WERI-Rb-1 (cell line): ENCODE data around the gene PDE4B.

Source experiments
- DNase-seq: peaks from one replicate; pipeline ENCODE4 v3.0.0-alpha.2; 2020
- H3K27ac ChIP-seq: fragments of 250-450 bp; sonication (Bioruptor Pico); 2 replicates; pipeline ENCODE4 v1.5.1; 2020; ENCODE audit warnings: mild to moderate bottlenecking, moderate library complexity
- H3K27me3 ChIP-seq: fragments of 250-450 bp; sonication (Bioruptor Pico); 2 replicates; pipeline ENCODE4 v1.5.1; 2021; ENCODE audit warnings: mild to moderate bottlenecking, low read depth, moderate library complexity; ENCODE audit not compliant: insufficient read depth, severe bottlenecking
- H3K36me3 ChIP-seq: fragments of 250-450 bp; sonication (Bioruptor Pico); 2 replicates; pipeline ENCODE4 v1.5.1; 2020; ENCODE audit warnings: mild to moderate bottlenecking, moderate library complexity
- H3K4me3 ChIP-seq: 2 replicates; pipeline ENCODE4 v1.5.1; 2011; ENCODE audit warnings: low read depth, mild to moderate bottlenecking, control low read depth, low read length
- H3K9me3 ChIP-seq: fragments of 250-450 bp; sonication (Bioruptor Pico); 2 replicates; pipeline ENCODE4 v1.5.1; 2021; ENCODE audit warnings: mild to moderate bottlenecking, moderate library complexity; ENCODE audit not compliant: severe bottlenecking
- TF ChIP-seq, protein P1 (sequence below): IDR thresholded peaks from 2 replicates; pipeline ENCODE4 v1.5.1; 2011; ENCODE audit warnings: low read depth, mild to moderate bottlenecking, control low read depth, inconsistent platforms, low read length

PDE4B gene

DNA sequence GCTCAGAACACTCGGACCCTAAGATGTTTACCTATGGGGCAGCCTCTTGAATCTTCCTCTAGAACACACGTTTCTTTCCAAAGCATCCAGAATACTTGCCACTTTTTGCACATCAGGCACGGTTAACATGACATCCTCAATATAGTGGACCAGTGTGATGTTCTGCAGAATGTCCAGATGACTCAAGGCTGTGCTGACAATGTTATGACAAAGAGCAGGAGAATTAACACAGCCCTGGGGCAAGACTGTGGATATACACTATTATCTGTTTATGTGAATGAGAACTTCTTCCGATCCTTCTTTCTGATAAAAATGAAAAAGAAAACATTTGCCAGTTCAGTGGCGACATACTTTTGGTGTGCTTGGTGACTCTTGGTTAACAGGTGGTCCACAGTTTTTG, 154.3 kb downstream of the PDE4B start:
- no peaks in the 10 kb centered on the region for H3K27me3 ChIP-seq
- DNase-seq: no peak
- no peaks in the 10 kb centered on the region for H3K36me3 ChIP-seq
- TF ChIP-seq, protein P1, sequence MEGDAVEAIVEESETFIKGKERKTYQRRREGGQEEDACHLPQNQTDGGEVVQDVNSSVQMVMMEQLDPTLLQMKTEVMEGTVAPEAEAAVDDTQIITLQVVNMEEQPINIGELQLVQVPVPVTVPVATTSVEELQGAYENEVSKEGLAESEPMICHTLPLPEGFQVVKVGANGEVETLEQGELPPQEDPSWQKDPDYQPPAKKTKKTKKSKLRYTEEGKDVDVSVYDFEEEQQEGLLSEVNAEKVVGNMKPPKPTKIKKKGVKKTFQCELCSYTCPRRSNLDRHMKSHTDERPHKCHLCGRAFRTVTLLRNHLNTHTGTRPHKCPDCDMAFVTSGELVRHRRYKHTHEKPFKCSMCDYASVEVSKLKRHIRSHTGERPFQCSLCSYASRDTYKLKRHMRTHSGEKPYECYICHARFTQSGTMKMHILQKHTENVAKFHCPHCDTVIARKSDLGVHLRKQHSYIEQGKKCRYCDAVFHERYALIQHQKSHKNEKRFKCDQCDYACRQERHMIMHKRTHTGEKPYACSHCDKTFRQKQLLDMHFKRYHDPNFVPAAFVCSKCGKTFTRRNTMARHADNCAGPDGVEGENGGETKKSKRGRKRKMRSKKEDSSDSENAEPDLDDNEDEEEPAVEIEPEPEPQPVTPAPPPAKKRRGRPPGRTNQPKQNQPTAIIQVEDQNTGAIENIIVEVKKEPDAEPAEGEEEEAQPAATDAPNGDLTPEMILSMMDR: no peak
- no peak overlapping the region for H3K4me3 ChIP-seq
- no peaks in the 10 kb centered on the region for H3K9me3 ChIP-seq
- H3K27ac ChIP-seq: no peak overlapping the region

DNA sequence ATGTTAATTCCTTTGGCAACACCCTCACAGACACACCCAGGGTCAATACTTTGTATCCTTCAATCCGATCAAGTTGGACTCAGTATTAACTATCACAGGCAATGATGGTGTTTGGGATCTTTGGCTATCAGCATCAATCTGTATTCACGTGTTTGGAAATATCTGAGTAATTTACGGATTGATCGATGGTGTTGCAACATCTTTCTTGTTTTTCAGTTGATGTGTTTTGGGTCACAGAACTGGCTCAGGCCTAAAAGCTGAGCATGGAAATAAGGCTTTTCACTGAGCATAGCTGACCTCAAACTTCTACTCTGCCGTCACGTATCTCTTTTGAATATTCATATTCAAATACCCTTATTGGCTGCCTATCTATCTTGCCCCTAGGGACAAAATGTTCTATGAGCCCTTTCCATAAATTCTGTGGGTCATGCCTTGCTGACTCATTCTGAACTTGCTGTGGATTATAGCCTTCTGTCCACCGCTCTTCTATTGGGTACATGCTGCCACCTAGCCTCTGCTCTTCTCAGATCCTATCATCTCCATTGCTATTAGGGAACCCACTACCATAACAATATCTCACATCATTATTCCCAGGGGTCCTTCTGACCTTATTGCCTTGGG, 156.0 kb downstream of the PDE4B start:
- peak; percentile 20 for DNase-seq

DNA sequence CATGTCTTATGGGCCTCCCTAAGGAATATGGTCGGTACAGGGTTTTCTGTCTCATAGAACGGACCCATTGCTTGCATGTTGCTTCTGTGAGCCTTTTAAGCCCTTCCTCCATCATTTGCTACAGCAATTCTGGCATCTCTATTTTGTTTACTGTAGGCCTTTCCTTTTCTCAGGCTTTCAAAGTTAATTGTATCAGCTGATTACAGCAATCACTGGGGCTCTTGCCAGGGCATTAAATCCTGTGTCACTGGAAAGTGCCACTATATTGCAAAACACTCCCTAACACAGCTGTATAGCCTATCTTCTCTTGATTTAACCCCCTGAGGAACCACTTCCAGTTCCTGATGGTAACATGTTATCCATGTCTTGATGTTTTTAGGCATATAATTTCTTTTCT, 156.5 kb downstream of the PDE4B start:
- no peak overlapping the region for H3K4me3 ChIP-seq
- TF ChIP-seq, protein P1: no peak
- no peaks in the 10 kb centered on the region for H3K27me3 ChIP-seq
- no peak overlapping the region for H3K27ac ChIP-seq
- H3K9me3 ChIP-seq: no peaks in the 10 kb centered on the region
- no peaks in the 10 kb centered on the region for H3K36me3 ChIP-seq
- DNase-seq: no peak

More for the DNA sequence above, 156.0 kb downstream of the PDE4B start:
- TF ChIP-seq, protein P1: peak; percentile 38
- Histone ChIP-seq H3K36me3 (no peaks in the 10 kb centered on the region), H3K27me3 (no peaks in the 10 kb centered on the region), H3K9me3 (no peaks in the 10 kb centered on the region), H3K4me3 (no peak overlapping the region), H3K27ac (no peak overlapping the region)

DNA sequence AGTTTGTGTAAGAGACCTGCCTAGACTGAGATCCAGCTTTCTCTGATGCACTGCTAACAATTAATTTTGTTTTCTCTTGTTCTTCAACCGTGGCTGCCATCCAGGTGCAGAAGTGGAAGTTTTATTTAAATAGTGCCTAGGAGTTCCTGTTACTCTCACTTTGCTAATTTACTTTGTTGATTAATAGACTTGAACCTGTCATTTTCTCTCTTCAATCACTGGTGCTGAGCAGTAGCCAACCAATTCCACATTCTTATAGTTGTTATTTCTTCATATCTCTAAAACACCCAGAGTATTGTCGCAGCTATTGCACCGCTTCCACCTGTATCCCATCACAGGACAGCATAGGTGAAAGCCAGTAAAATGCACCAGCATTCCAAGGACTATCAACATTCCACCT, 157.2 kb downstream of the PDE4B start:
- Histone ChIP-seq H3K27me3 (no peaks in the 10 kb centered on the region), H3K36me3 (no peaks in the 10 kb centered on the region), H3K9me3 (no peaks in the 10 kb centered on the region), H3K4me3 (no peak overlapping the region), H3K27ac (no peak overlapping the region)
- TF ChIP-seq, protein P1: no peak
- no peak for DNase-seq

DNA sequence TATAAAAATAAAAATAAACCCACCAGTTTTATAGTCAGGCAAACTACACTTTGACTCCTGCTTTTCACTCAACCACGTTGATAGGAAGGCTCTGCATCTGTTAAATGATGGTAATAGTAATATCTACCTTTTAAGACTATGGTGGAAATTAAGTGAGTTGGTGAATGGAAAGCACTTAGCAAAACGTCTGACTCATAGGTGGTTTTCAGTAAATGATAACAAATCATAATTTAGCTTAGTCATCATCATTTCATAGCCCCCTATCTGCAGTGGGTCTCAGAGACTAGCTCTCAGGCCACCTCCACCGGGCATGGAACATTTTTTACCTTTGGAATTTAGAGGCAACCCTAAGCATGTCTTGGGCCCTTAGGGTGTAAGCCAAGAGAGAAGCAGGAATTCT, 160.0 kb downstream of the PDE4B start:
- Histone ChIP-seq H3K27ac (no peak overlapping the region), H3K36me3 (no peaks in the 10 kb centered on the region), H3K27me3 (no peaks in the 10 kb centered on the region), H3K9me3 (no peaks in the 10 kb centered on the region), H3K4me3 (no peak overlapping the region)
- TF ChIP-seq, protein P1: no peak
- DNase-seq: no peak

DNA sequence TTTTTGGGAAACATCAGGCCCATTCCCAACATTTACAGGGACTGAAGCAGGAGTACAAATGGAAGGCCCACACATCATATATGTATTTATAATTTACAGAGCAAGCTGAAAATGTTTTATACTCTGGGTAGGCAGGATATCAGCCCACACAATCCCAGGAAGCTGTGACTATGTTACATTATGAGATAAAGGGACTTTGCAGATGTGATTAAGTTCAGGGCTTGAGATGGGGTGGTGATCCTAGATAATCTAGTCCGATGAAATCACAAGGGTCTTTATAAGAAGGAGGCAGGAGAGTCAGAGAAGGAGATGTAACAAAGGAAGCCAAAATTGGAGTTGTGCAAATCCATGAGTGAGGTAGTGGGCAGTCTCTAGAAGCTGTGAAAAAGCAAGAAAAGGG, 160.5 kb downstream of the PDE4B start:
- DNase-seq: no peak
- Histone ChIP-seq H3K9me3 (no peaks in the 10 kb centered on the region), H3K36me3 (no peaks in the 10 kb centered on the region), H3K27me3 (no peaks in the 10 kb centered on the region), H3K27ac (no peak overlapping the region), H3K4me3 (no peak overlapping the region)
- TF ChIP-seq, protein P1: no peak
